Measurements from ENCODE around the gene NUP214. TPM values are rescaled to one million over a fixed set of nuclear protein-coding genes. Genes with fewer than 3 reads are reported as not detected.
"Not testable (repeated sequence)": the region's sequence is repeated elsewhere in the genome, so short reads cannot be mapped to it uniquely, and the experiment has no call there.

Gene NUP214
- polyA plus RNA-seq, 1 of the 3 experiments (the other 2 are of a cell fraction), result 8.0 TPM

GRCh38 chr9:131190191-131190590 is 64.8 kb downstream of the NUP214 start:
- H3K9ac ChIP-seq, result no peak overlapping the region
- no peak overlapping the region for H3K27ac ChIP-seq (ENCODE audit: low read depth in 2 of 2, low read length in 1 of 2)
- no peaks in the 10 kb centered on the region for H3K4me1 ChIP-seq (ENCODE audit: control insufficient read depth in 1 of 2, insufficient read depth in 2 of 2, low read depth in 1 of 2, low read length in 1 of 2)
- no peaks in the 10 kb centered on the region for H3K9me3 ChIP-seq
- H3K79me2 ChIP-seq (ENCODE audit: insufficient read depth), result no peaks in the 10 kb centered on the region; the same call in 1 of the 2 replicates
- DNase-seq, result no peak
- H3K36me3 ChIP-seq (replicated peaks in 1 of 2; ENCODE audit: control insufficient read depth in 1 of 2, insufficient read depth in 2 of 2, low read length in 1 of 2), result peaks cover 61 to 68% of the 10 kb centered on the region in 2 experiments
- no peak overlapping the region for H3K4me2 ChIP-seq
- WGBS (ENCODE audit: low lambda C conversion rate), result 80% methylated on average over 3 of the region's 3 CpGs
- TF ChIP-seq YY1 (IDR thresholded peaks at IDR 0.05; ENCODE audit: low read depth), result no peak
- no peak for TF ChIP-seq RCOR1 (IDR thresholded peaks at IDR 0.05; ENCODE audit: low read length)
- no peak for TF ChIP-seq NFIC (IDR thresholded peaks at IDR 0.05; ENCODE audit: borderline replicate concordance)
- no peak for TF ChIP-seq EZH2phosphoT487 (IDR thresholded peaks at IDR 0.05; ENCODE audit: borderline replicate concordance, low read depth)
- TF ChIP-seq MXI1 (IDR thresholded peaks at IDR 0.05; ENCODE audit: low read depth, low read length), result no peak
- no peak for TF ChIP-seq FOXM1 (IDR thresholded peaks at IDR 0.05; ENCODE audit: low read depth)
- TF ChIP-seq, protein P1, sequence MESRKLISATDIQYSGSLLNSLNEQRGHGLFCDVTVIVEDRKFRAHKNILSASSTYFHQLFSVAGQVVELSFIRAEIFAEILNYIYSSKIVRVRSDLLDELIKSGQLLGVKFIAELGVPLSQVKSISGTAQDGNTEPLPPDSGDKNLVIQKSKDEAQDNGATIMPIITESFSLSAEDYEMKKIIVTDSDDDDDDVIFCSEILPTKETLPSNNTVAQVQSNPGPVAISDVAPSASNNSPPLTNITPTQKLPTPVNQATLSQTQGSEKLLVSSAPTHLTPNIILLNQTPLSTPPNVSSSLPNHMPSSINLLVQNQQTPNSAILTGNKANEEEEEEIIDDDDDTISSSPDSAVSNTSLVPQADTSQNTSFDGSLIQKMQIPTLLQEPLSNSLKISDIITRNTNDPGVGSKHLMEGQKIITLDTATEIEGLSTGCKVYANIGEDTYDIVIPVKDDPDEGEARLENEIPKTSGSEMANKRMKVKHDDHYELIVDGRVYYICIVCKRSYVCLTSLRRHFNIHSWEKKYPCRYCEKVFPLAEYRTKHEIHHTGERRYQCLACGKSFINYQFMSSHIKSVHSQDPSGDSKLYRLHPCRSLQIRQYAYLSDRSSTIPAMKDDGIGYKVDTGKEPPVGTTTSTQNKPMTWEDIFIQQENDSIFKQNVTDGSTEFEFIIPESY (IDR thresholded peaks at IDR 0.05; ENCODE audit: borderline replicate concordance, low read depth), result no peak
- TF ChIP-seq TEAD4 (IDR thresholded peaks at IDR 0.05; ENCODE audit: borderline replicate concordance, insufficient read depth), result no peak
- TF ChIP-seq POLR2AphosphoS5 (IDR thresholded peaks at IDR 0.05; ENCODE audit: low read depth, low read length), result no peak
- TF ChIP-seq, protein P2, sequence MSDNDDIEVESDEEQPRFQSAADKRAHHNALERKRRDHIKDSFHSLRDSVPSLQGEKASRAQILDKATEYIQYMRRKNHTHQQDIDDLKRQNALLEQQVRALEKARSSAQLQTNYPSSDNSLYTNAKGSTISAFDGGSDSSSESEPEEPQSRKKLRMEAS (IDR thresholded peaks at IDR 0.05; ENCODE audit: low read depth), result no peak
- TF ChIP-seq TAF1 (IDR thresholded peaks at IDR 0.05; ENCODE audit: borderline replicate concordance, low read depth, low read length), result no peak
- no peaks in the 10 kb centered on the region for H3K9me2 ChIP-seq
- no peak overlapping the region for H2AFZ ChIP-seq (ENCODE audit: low read depth)
- no peaks in the 10 kb centered on the region for H4K20me1 ChIP-seq (ENCODE audit: insufficient read depth)
- ChIA-PET POLR2A (no interaction called here), CTCF (interaction anchor here (2.3 kb wide), 1 partner anchor 9 kb away, joined by 6 read pairs; no protein-coding TSS in a partner anchor)
- no peaks in the 10 kb centered on the region for H3K27me3 ChIP-seq (ENCODE audit: insufficient read depth)
- H3F3A ChIP-seq (replicated peaks; ENCODE audit: insufficient read depth), result no peaks in the 10 kb centered on the region
- no peak overlapping the region for H3K4me3 ChIP-seq (ENCODE audit: low read depth in 2 of 2, low read length in 1 of 2)

GRCh38 chr9:131191032-131191431 is 65.6 kb downstream of the NUP214 start:
- peaks cover 63 to 64% of the 10 kb centered on the region in 2 experiments for H3K36me3 ChIP-seq (replicated peaks in 1 of 2; ENCODE audit: control insufficient read depth in 1 of 2, insufficient read depth in 2 of 2, low read length in 1 of 2)
- H3K9ac ChIP-seq; H3K9me2 ChIP-seq; H3K79me2 ChIP-seq (ENCODE audit: insufficient read depth); H3K9me3 ChIP-seq; DNase-seq; H3K4me3 ChIP-seq (ENCODE audit: low read depth in 2 of 2, low read length in 1 of 2); H3K27me3 ChIP-seq (ENCODE audit: insufficient read depth); H4K20me1 ChIP-seq (ENCODE audit: insufficient read depth); POLR2A ChIA-PET; H3K4me1 ChIP-seq (ENCODE audit: control insufficient read depth in 1 of 2, insufficient read depth in 2 of 2, low read depth in 1 of 2, low read length in 1 of 2); H3K27ac ChIP-seq (ENCODE audit: low read depth in 2 of 2, low read length in 1 of 2); H2AFZ ChIP-seq (ENCODE audit: low read depth); H3K4me2 ChIP-seq; H3F3A ChIP-seq (replicated peaks; ENCODE audit: insufficient read depth): not testable (repeated sequence)
- 90% methylated on average over 6 of the region's 6 CpGs for WGBS (ENCODE audit: low lambda C conversion rate)
- CTCF ChIA-PET, result interaction anchor here (2.0 to 2.5 kb wide), 3 partner anchors 10 to 146 kb away, joined by 6 to 10 read pairs (median 7); no protein-coding TSS in a partner anchor

Measured in SK-N-SH (cell line).